ENCODE measurements around the gene VSTM2L. TPM values are rescaled to one million over a fixed set of nuclear protein-coding genes. Genes with fewer than 3 reads are reported as not detected.
"Not testable (repeated sequence)": the region's sequence is repeated elsewhere in the genome, so short reads cannot be mapped to it uniquely, and the experiment has no call there.

Gene VSTM2L
- total RNA-seq (ENCODE audit: unreplicated experiment) = 15.9 TPM
- long read RNA-seq = 0 reads

- H3K4me1 Mint-ChIP-seq (ENCODE audit: low read depth, unreplicated experiment) = peaks cover 23% of the 10 kb centered on the region
- no peaks in the 10 kb centered on the region for H3K36me3 Mint-ChIP-seq (ENCODE audit: unreplicated experiment)
- H3K4me3 Mint-ChIP-seq (ENCODE audit: unreplicated experiment) = peak within 1 kb of the TSS; percentile 89
- peak; percentile 81 for DNase-seq
- H3K9me3 Mint-ChIP-seq (ENCODE audit: unreplicated experiment) = peaks cover 11% of the 10 kb centered on the region
- H3K27ac Mint-ChIP-seq (ENCODE audit: unreplicated experiment) = peak within 1 kb of the TSS; percentile 79
- peaks cover 13% of the 10 kb centered on the region for H3K27me3 Mint-ChIP-seq (ENCODE audit: unreplicated experiment)
- TF ChIP-seq CTCF (IDR thresholded peaks at IDR 0.05; ENCODE audit: partially characterized antibody, unreplicated experiment) = no peak
These were observed at the start of gene VSTM2L for GRCh38 chr20:37902504-37903313. TSS of gene VSTM2L (plus strand) at chr20:37903127. CDS start at chr20:37903351, 224 bp downstream.

DNA sequence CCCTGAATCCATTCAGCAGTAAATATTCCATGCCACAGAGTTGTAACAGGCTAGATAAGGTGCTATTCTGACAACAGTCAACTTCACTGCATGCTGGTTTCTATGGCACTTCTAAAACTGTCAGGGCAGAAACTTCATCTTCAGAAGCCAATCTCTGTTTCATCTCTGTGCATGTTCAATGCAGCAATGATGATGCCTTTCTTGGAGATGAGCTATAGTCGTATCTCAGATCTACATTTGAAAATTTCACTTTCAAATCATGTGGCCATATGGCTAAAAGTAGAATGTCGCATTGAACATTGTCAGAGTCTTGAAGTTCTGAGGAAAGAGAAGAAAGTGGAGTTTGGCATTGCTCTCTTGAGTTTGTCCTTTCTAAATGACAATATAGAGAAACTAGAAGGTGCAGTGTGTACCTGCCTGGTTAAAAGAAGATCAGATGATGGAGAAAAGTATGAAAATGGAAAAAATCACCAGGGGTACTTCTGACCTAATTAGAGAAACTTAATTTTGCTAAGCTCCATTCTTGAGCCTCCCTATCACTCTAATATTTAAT, 49.0 kb upstream of the VSTM2L start:
- no peak for TF ChIP-seq CTCF (IDR thresholded peaks at IDR 0.05; ENCODE audit: partially characterized antibody, unreplicated experiment)
- H3K9me3 Mint-ChIP-seq (ENCODE audit: unreplicated experiment) = peaks cover 9% of the 10 kb centered on the region
- H3K36me3 Mint-ChIP-seq (ENCODE audit: unreplicated experiment) = peaks cover 9% of the 10 kb centered on the region
- no peak for DNase-seq
- peaks cover 18% of the 10 kb centered on the region for H3K4me1 Mint-ChIP-seq (ENCODE audit: low read depth, unreplicated experiment)
- peaks cover 4% of the 10 kb centered on the region for H3K27me3 Mint-ChIP-seq (ENCODE audit: unreplicated experiment)
- H3K27ac Mint-ChIP-seq (ENCODE audit: unreplicated experiment) = no peak overlapping the region
- no peak overlapping the region for H3K4me3 Mint-ChIP-seq (ENCODE audit: unreplicated experiment)

DNA sequence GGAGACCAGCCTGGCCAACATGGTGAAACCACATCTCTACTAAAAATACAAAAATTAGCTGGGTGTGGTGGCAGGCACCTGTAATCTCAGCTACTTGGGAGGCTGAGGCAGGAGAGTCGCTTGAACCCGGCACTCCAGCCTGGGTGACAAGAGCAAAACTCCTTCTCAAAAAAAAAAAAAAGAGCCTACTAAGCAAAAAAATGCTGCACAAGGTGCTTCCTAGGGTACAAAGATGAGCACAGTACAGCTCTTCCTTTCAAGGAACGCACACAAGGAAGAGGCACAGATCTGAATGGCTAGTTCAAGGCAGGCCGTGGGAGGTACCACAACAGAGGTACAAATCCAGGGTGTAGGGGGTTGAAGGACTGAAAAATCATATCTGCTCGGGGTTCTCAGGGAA, 46.9 kb upstream of the VSTM2L start:
- H3K4me1 Mint-ChIP-seq (ENCODE audit: low read depth, unreplicated experiment) = peaks cover 14% of the 10 kb centered on the region
- not testable (repeated sequence) for H3K27ac Mint-ChIP-seq (ENCODE audit: unreplicated experiment); H3K4me3 Mint-ChIP-seq (ENCODE audit: unreplicated experiment); H3K9me3 Mint-ChIP-seq (ENCODE audit: unreplicated experiment); H3K36me3 Mint-ChIP-seq (ENCODE audit: unreplicated experiment); H3K27me3 Mint-ChIP-seq (ENCODE audit: unreplicated experiment); DNase-seq

- Mint-ChIP-seq H3K27ac (ENCODE audit: unreplicated experiment) (peak overlapping the region; percentile 29), H3K36me3 (ENCODE audit: unreplicated experiment) (peaks cover 9% of the 10 kb centered on the region), H3K27me3 (ENCODE audit: unreplicated experiment) (peaks cover 2% of the 10 kb centered on the region), H3K9me3 (ENCODE audit: unreplicated experiment) (peaks cover 7% of the 10 kb centered on the region), H3K4me3 (ENCODE audit: unreplicated experiment) (no peak overlapping the region), H3K4me1 (ENCODE audit: low read depth, unreplicated experiment) (peaks cover 16% of the 10 kb centered on the region)
- DNase-seq = no peak
- no peak for TF ChIP-seq CTCF (IDR thresholded peaks at IDR 0.05; ENCODE audit: partially characterized antibody, unreplicated experiment)
These were observed 45.8 kb upstream of the VSTM2L start for GRCh38 chr20:37856932-37857660.

GRCh38 chr20:37859406-37860171, 43.3 kb upstream of the VSTM2L start:
- no peak overlapping the region for H3K4me3 Mint-ChIP-seq (ENCODE audit: unreplicated experiment)
- DNase-seq = no peak
- H3K9me3 Mint-ChIP-seq (ENCODE audit: unreplicated experiment) = peaks cover 9% of the 10 kb centered on the region
- no peak for TF ChIP-seq CTCF (IDR thresholded peaks at IDR 0.05; ENCODE audit: partially characterized antibody, unreplicated experiment)
- H3K27me3 Mint-ChIP-seq (ENCODE audit: unreplicated experiment) = peaks cover 7% of the 10 kb centered on the region
- H3K4me1 Mint-ChIP-seq (ENCODE audit: low read depth, unreplicated experiment) = peaks cover 28% of the 10 kb centered on the region
- H3K36me3 Mint-ChIP-seq (ENCODE audit: unreplicated experiment) = peaks cover 19% of the 10 kb centered on the region
- no peak overlapping the region for H3K27ac Mint-ChIP-seq (ENCODE audit: unreplicated experiment)

Data from glutamatergic neuron (in vitro differentiated cells).